Tibial artery (tissue), 4 donors: ENCODE measurements around the gene GLP2R.

ENCODE experiments used
- DNase-seq, 2 donors: peaks; one replicate each; pipeline ENCODE4 v3.0.0-alpha.2; 2019
- H3K27ac ChIP-seq, 2 donors: fragments of 200-600 bp; sonication (generic) in 1 of 2; 1 replicate in 1 of 2; 2 replicates in 1 of 2; pipeline ENCODE4 v1.5.1; 2018 to 2019; ENCODE audit warnings: mild to moderate bottlenecking in 1 of 2
- H3K27me3 ChIP-seq, 2 donors: fragments of 200-600 bp; sonication (generic) in 1 of 2; one replicate each; pipeline versions ENCODE4 v1.5.1 to v1.6.0; 2016 to 2019
- H3K36me3 ChIP-seq, 3 donors: fragments of 200-600 bp; sonication (generic) in 2 of 3; one replicate each; pipeline ENCODE4 v1.5.1; 2016 to 2019; ENCODE audit warnings: mild to moderate bottlenecking in 2 of 3
- H3K4me1 ChIP-seq, 4 donors: fragments of 200-600 bp; sonication (generic) in 2 of 4; 1 replicate in 3 of 4; 2 replicates in 1 of 4; pipeline ENCODE4 v1.5.1; 2016 to 2019
- H3K4me3 ChIP-seq, 2 donors: fragments of 200-600 bp; sonication (generic) in 1 of 2; 1 replicate in 1 of 2; 2 replicates in 1 of 2; pipeline ENCODE4 v1.5.1; 2018 to 2019; ENCODE audit warnings: mild to moderate bottlenecking in 2 of 2
- H3K9me3 ChIP-seq, 3 donors: fragments of 200-600 bp; sonication (generic) in 1 of 3; one replicate each; pipeline ENCODE4 v1.5.1; 2016 to 2019
- CTCF ChIP-seq, 2 experiments: fragments of 200-600 bp in 1 of 2; fragments of 450-650 bp in 1 of 2; IDR thresholded peaks; one replicate each; pipeline ENCODE4 v1.5.1; 2017 to 2019; ENCODE audit warnings: antibody characterized with exemption in 2 of 2, mild to moderate bottlenecking in 1 of 2, moderate library complexity in 1 of 2
- intact Hi-C: fragments of 100-400 bp; cut with DNase I; formaldehyde crosslinking; loops from one replicate; pipeline ENCODE4 v1.15.0; 2023; ENCODE audit warnings: low total_unique reads

GLP2R gene

GRCh38 chr17:9830711-9831110 lies 5.0 kb downstream of the GLP2R start:
- no peaks in the 10 kb centered on the region for H3K36me3 ChIP-seq
- no peaks in the 10 kb centered on the region for H3K4me1 ChIP-seq
- intact Hi-C loops = no loop called here
- no peak for TF ChIP-seq CTCF (IDR thresholded peaks at IDR 0.05)
- no peaks in the 10 kb centered on the region for H3K9me3 ChIP-seq
- no peak for DNase-seq
- peaks cover 0 to 3% of the 10 kb centered on the region in 2 donors for H3K27me3 ChIP-seq
- H3K4me3 ChIP-seq = no peak overlapping the region
- H3K27ac ChIP-seq = no peak overlapping the region

- no peaks in the 10 kb centered on the region for H3K9me3 ChIP-seq
- no peaks in the 10 kb centered on the region for H3K36me3 ChIP-seq
- DNase-seq = no peak
- no peak for TF ChIP-seq CTCF (IDR thresholded peaks at IDR 0.05)
- intact Hi-C loops = no loop called here
- no peak overlapping the region for H3K27ac ChIP-seq
- no peak overlapping the region for H3K4me3 ChIP-seq
- no peaks in the 10 kb centered on the region for H3K27me3 ChIP-seq
- H3K4me1 ChIP-seq = peaks cover 0 to 5% (median 0%) of the 10 kb centered on the region in 4 donors
Observed at GRCh38 chr17:9833922-9834321, 8.2 kb downstream of the GLP2R start.

GRCh38 chr17:9837551-9838471 lies 12.1 kb downstream of the GLP2R start:
- DNase-seq = peak; percentile 72 to 84
- Histone ChIP-seq H3K9me3 (no peaks in the 10 kb centered on the region), H3K27me3 (no peaks in the 10 kb centered on the region), H3K36me3 (no peaks in the 10 kb centered on the region), H3K4me1 (peaks cover 0 to 19% (median 10%) of the 10 kb centered on the region in 4 donors), H3K27ac (no peak overlapping the region), H3K4me3 (no peak overlapping the region)
- TF ChIP-seq CTCF (IDR thresholded peaks at IDR 0.05) = no peak
- intact Hi-C loops = no loop called here

GRCh38 chr17:9839433-9839832 lies 13.7 kb downstream of the GLP2R start:
- Histone ChIP-seq H3K4me1 (peaks cover 0 to 27% (median 15%) of the 10 kb centered on the region in 4 donors), H3K36me3 (no peaks in the 10 kb centered on the region), H3K9me3 (no peaks in the 10 kb centered on the region), H3K4me3 (no peak overlapping the region), H3K27ac (no peak overlapping the region), H3K27me3 (no peaks in the 10 kb centered on the region)
- intact Hi-C loops = no loop called here
- no peak for DNase-seq
- TF ChIP-seq CTCF (IDR thresholded peaks at IDR 0.05) = no peak

GRCh38 chr17:9842057-9842758 lies 16.5 kb downstream of the GLP2R start:
- Histone ChIP-seq H3K4me3 (no peak overlapping the region), H3K9me3 (no peaks in the 10 kb centered on the region), H3K36me3 (no peaks in the 10 kb centered on the region), H3K27ac (peak overlapping the region; percentile 59 to 64), H3K4me1 (peaks cover 0 to 27% (median 15%) of the 10 kb centered on the region in 4 donors), H3K27me3 (no peaks in the 10 kb centered on the region)
- peak; percentile 75 to 87 for DNase-seq
- TF ChIP-seq CTCF (IDR thresholded peaks at IDR 0.05) = no peak
- intact Hi-C loops = no loop called here
